ENCODE measurements around the gene DNAJC21. TPM values are rescaled to one million over a fixed set of nuclear protein-coding genes. Genes with fewer than 3 reads are reported as not detected.

Gene DNAJC21
- total and polyA plus RNA-seq, 9 of the 15 experiments (the other 6 are each of a cell fraction or from before 2014, with no cell fraction given): 26.6 to 105 (median 70.7) TPM

GRCh38 chr5:34923694-34924461 lies 5.5 kb upstream of the DNAJC21 start (continued):
- no peak for TF ChIP-seq MLX (CRISPR knock-in tag; conservative IDR thresholded peaks at IDR 0.05)
- TF ChIP-seq RB1 (IDR thresholded peaks at IDR 0.05; ENCODE audit: low read depth): no peak
- TF ChIP-seq CXXC5 (CRISPR knock-in tag; IDR thresholded peaks at IDR 0.05): peak; percentile 20; the same call in 1 of the 2 replicates
- peak; percentile 99 for TF ChIP-seq SMARCC2 (IDR thresholded peaks at IDR 0.05; ENCODE audit: low read depth)
- TF ChIP-seq ZBTB11 (CRISPR knock-in tag; IDR thresholded peaks at IDR 0.05): no peak
- TF ChIP-seq MCM7 (IDR thresholded peaks at IDR 0.05): no peak
- TF ChIP-seq MTF1 (CRISPR knock-in tag; IDR thresholded peaks at IDR 0.05; ENCODE audit: borderline replicate concordance): no peak
- TF ChIP-seq RNF219 (CRISPR knock-in tag; IDR thresholded peaks at IDR 0.05): no peak
- no peak for TF ChIP-seq ETS1 (conservative IDR thresholded peaks at IDR 0.05; ENCODE audit: control insufficient read depth, low read depth, low read length)
- peak; percentile 80 for TF ChIP-seq MAFK (IDR thresholded peaks at IDR 0.05; ENCODE audit: low read length)
- TF ChIP-seq ZC3H11A (IDR thresholded peaks at IDR 0.05; ENCODE audit: low read depth, low read length): no peak
- peak; percentile 80 for TF ChIP-seq MAFF (IDR thresholded peaks at IDR 0.05; ENCODE audit: low read length)
- no peak for TF ChIP-seq ZNF785 (CRISPR knock-in tag; IDR thresholded peaks at IDR 0.05)
- TF ChIP-seq ZNF239 (CRISPR knock-in tag; IDR thresholded peaks at IDR 0.05): no peak
- TF ChIP-seq NFE2L1 (tag; IDR thresholded peaks at IDR 0.05; ENCODE audit: borderline replicate concordance, low read depth): 0 out of 2 replicates have a peak, but pooled peaks have one; percentile 7
- TF ChIP-seq ZNF395 (CRISPR knock-in tag; IDR thresholded peaks at IDR 0.05): peak; percentile 47; the same call in 1 of the 2 replicates
- TF ChIP-seq ZNF217 (CRISPR knock-in tag; IDR thresholded peaks at IDR 0.05): no peak
- TF ChIP-seq RNF2 (IDR thresholded peaks at IDR 0.05): peak; percentile 74; the same call in 1 of the 2 replicates
- peak; percentile 88 for TF ChIP-seq NFE2 (IDR thresholded peaks at IDR 0.05; ENCODE audit: low read depth)
